GM18951 (cell line): ENCODE data around the gene SETD2.
"Not testable (repeated sequence)": the region's sequence is repeated elsewhere in the genome, so short reads cannot be mapped to it uniquely, and the experiment has no call there.

Experiments used
- POLR2A ChIP-seq: IDR thresholded peaks from 4 replicates; pipeline ENCODE4 v1.6.1; 2011; ENCODE audit warnings: mild to moderate bottlenecking; ENCODE audit not compliant: insufficient read length, insufficient read depth; ENCODE audit errors: extremely low read depth
- in situ Hi-C: fragments of 300-500 bp; cut with MboI; formaldehyde crosslinking; loops from one replicate; pipeline ENCODE4 v1.12.0; 2022; ENCODE audit warnings: low sequenced_read_pairs, mixed read lengths, inconsistent platforms; ENCODE audit not compliant: unreplicated experiment

The SETD2 gene

DNA sequence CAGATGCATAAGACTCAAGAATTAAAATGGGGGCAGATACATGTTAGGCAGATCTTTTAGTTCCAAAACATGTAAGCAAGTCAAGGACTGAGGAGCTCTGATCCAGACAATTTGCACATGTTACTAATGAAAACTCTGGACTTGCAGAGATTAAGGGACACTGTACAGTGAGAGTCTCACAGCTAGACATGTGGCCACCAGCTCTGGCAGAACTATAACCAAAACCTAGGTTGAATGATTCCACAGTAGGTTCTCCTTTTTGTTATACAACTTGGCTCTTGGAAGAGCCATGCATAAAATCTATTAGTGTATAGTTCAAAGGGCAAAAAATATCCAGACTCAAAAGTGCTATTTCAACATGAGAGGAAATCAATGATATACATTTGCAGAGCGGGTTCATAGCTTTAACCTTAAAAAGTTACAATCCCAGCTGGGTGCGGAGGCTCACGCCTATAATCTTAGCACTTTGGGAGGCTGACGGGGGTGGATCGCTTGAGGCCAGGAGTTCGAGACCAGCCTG is 61.8 kb downstream of the SETD2 start:
- no peak for TF ChIP-seq POLR2A
- in situ Hi-C loops = no loop called here

DNA sequence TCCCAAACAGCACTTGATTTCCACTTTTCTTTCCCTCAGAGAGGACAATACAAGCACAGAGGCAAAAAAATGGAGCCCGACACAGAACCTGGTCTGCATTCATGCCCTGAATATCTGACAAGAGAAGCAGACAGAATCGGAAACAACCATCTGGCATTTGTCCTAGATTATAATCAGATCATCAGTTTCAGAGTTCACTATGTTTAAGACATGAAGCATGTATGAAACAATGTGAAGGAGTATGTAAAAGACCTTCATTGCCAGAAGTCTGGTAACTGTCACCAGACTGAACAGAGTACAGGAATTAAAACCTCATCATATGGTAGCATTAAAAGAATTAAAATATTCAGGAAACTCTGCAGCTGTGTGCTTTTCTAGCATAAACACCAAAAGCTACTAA is 65.0 kb downstream of the SETD2 start:
- no peak for TF ChIP-seq POLR2A
- in situ Hi-C loops = no loop called here

DNA sequence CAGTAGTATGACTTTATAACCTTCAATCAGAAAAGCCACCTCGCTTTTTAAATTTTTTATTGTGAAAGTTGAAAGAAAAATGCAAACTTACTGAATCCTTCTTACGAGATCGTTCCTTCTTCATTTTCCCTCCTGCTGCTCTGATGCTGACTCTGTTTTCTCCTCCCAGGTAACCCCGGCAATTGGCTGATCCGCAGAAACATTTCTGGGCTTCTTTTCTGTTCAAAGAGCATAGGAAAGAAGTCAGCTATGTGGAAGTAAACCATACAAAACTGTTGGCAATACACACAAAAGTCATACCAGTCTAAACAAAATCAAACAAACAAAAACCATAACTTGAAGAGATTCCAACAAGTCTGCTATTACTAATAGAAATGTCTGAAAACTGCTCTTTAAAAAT is 66.0 kb downstream of the SETD2 start:
- in situ Hi-C loops = no loop called here

DNA sequence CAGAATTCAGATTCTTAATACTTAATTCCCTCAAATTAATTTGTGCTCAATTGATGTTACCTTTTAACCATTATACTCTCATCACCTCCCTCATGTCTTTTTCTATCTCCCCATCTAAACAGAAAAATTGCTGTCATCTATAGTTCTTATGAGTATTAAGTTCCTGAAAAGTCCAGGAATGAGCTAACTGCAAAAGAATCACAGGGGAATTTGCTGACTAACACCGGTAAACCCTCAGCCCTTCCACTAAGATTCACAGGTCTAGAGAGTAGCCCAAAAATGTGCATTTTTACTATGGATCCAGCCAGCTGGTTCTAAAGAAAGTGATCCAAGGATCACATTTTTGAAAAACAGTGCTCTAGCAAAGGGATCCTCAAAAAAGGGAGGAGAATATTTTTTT is 67.0 kb downstream of the SETD2 start:
- no peak for TF ChIP-seq POLR2A
- in situ Hi-C loops = no loop called here

More for the DNA sequence above, 66.0 kb downstream of the SETD2 start:
- no peak for TF ChIP-seq POLR2A

DNA sequence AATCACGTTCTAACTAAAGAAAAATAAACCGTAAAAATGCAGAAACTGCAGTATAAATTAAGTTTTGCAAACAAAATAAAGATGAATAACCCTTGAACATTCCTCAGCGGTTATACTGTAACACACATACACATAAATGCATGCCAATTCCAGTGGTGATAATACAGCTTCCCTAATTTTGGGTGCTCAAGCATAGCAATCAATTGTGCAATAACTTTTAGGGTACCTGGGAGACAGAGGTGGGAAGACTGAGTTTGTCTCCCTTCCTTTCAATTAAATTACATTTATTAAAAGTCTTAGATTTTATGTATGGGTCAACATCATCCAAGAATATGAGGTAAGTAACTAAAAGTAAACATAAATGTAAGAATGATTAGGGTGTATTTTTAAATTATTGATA is 71.8 kb downstream of the SETD2 start:
- in situ Hi-C loops = no loop called here
- no peak for TF ChIP-seq POLR2A

DNA sequence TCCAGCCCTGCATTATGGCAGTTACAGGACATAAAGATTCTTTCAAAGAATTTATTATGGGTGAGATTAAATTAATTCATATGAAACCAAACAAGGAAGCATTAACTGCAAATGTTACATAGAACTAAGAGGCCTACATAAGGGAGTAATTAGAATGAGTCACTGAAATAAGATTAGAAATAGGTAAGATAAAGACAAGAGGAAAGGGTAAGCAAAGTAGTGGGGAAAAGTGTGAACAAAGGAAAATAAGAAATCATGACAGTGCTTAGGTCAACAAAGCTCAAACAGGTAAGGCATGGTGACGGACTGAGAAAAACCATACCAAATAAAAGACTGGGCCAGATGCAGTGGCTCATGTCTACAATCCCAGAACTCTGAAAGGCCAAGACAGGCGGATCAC is 74.3 kb downstream of the SETD2 start:
- in situ Hi-C loops = no loop called here
- no peak for TF ChIP-seq POLR2A

DNA sequence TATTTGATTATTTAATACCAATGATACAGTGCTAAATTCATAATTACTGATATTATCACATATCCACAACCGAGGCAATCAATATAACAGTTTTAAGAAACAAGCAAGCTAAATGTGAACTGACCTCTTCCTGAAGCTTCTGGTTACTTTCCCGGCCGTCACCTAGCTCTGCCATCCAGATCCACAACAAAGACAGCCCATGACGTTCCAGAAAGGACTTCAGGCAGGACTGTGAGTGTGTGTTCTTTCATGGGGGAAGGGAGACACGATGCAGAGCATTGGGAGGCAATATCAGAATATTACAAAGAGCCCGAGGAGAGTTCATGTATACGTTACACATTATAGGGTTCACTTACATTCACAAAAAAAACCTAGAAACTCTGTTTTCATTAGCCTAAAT is 77.8 kb downstream of the SETD2 start:
- in situ Hi-C loops = no loop called here

DNA sequence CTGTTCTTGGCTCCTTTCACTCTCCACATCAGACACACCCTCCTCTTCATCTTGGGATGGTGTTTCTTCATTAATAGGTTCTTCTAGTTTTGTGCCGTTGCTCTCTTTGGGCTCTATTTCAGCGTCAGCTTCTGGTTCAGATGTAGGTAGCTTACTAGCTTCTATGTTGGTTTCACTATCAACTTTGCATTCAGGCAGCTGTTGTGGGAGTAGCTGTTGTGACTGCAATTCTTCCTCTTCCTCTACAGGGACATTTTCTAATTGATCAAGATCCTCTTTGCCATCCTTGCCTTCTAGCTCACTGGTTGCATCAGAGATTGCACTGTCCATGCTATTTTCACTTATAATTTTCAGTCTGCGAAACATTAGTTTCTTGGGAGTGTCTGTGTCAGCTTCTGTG is 80.1 kb downstream of the SETD2 start:
- in situ Hi-C loops = no loop called here

More for the DNA sequence above, 77.8 kb downstream of the SETD2 start:
- no peak for TF ChIP-seq POLR2A

DNA sequence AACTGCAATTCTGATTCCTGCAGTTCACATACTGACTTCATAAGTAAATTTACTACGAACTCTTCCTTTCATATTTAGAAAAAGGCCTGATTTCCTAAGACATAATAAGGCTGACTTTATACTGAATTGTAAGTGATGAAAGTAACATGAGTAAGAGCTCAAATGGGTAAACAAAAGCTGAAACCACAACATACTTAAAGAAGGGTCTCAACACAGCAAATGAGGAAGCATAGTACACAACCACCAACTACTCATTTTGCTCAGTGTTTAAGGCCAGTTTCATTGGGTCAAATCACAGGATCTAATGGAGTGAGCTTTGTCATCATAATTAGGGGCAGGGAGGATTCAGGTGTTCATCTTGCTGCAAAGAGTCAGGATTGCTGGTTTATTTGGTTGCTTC is 81.4 kb downstream of the SETD2 start:
- no peak for TF ChIP-seq POLR2A
- in situ Hi-C loops = no loop called here

More for the DNA sequence above, 80.1 kb downstream of the SETD2 start:
- no peak for TF ChIP-seq POLR2A

DNA sequence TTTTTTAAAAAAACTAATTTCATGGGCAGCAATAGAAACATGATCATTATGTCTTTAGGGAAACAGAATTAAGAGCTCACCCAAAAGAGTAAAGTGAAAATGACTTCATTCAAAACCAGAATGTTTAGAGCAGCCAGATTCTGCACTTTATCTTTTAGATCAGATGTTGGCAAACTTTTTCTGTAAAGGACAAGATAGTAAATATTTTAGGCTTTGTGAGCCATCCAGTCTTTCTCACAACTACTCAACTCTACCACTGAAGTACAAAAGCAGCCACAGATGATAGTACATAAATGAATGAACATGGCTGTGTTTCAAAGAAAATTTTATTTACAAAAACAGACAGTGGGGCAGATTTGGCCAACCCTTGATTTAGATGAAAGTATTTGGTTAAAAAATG is 84.5 kb downstream of the SETD2 start:
- no peak for TF ChIP-seq POLR2A

DNA sequence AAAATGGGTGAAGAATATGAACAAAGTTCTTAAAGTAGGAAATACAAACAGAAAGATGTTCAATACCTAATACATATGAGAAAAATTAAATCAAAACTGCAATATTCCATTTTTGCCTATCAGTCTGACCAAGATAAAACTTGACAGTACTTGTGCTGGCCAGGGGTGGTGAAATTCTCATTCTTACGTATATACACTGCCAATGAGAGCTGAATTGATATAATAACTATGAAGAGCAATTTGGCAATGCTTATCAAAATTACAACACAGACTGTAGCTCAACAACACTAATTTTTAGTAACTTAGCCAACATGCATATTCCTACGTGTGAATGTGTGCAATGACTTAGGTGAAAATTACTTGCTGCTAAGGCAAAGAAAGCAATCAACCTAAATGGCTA is 90.2 kb downstream of the SETD2 start:
- no peak for TF ChIP-seq POLR2A
- in situ Hi-C loops = no loop called here

More for the DNA sequence above, 84.5 kb downstream of the SETD2 start:
- in situ Hi-C loops = no loop called here

DNA sequence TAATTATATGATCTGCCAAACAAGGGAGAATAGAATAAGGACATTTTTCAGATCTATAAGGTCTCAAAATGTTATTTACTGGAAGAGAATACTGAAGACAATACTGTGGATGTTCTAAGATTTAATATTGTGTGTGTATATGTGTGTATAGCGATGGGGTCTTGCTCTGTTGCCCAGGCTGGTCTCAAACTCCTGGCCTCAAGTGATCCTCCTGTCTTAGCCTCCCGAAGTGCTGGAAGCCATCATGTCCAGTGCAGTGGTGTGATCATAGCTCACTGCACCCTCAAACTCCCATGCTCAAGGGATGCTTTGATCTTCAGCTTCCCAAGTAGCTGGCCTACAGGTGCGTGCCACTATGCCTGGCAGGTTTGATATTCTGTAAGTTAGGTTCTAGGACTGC is 93.1 kb downstream of the SETD2 start:
- in situ Hi-C loops = no loop called here
- TF ChIP-seq POLR2A = no peak

DNA sequence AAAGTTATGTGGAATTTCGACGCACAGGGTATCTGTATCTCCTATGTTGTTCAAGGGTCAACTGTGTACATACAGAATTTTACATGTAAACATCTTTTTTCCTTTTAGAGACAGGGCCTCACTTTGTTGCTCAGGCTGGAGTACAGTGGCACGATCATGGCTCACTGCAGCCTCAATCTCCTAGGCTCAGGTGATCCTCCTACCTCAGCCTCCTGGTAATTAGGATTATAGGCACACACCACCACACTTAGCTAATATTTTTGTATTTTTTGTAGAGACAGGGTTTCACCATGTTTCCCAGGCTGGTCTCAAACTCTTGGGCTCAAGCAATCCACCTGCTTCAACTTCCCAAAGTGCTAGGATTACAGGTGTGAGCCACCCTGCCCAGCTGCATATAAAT is 97.7 kb downstream of the SETD2 start:
- in situ Hi-C loops = not testable (repeated sequence)

DNA sequence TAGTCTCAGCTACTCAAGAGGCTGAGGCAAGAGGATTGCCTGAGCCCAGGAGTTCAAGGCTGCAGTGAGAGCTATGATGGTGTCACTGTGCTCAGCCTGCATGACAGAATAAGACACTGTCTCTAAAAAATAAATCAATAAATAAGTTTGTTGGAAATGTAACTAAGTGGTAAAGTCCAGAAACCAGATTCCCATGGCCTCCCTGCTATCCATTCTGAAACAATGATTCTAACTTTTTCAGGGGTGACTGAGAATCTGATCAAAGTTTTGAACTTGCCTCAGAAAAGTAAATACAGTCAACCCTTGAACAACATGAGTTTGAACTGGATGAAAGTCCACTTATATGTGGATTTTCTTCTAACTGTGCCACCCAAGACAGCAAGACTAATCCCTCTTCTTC is 98.2 kb downstream of the SETD2 start:
- in situ Hi-C loops = no loop called here
- no peak for TF ChIP-seq POLR2A

DNA sequence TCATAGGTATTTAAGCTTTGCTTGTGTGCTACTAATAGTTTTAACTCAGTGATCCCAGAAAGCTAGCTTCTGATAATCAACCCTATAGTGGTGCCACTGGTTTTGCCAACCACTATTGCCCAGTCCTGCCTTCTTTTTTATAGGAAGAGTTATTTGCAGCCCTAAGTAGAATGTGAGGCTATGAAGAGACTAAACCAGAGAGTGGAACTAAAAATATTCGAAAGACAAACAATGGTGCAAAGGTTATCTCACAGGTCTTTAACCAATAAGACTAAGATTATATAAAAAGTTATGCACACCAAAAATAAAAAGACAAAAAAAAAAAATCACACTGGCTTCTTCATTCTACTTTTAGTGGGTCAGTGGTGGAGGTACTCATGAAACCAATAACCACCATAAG is 98.9 kb downstream of the SETD2 start:
- in situ Hi-C loops = no loop called here
- no peak for TF ChIP-seq POLR2A

DNA sequence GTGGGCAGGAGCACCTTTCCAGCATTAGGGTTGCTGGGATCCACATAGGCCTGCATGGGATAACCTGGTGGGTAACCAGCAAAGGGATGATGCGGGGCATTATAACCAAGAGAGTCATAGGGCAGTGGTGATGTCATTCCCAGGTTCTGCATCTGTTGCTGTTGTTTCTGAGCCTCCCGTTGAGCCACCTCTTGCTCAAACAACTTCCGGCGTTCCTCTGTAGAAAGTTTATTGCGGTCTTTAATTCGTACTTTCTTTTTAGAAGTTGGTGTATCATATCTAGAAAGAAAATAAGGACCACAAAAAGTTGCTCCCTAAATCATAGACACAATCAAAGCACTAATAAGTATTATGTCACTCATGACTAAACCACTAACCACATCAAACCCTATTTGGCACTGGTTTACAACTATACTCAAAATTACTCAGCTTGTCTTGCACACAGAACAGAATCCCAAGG is 106.7 kb downstream of the SETD2 start:
- no peak for TF ChIP-seq POLR2A
- in situ Hi-C loops = no loop called here

DNA sequence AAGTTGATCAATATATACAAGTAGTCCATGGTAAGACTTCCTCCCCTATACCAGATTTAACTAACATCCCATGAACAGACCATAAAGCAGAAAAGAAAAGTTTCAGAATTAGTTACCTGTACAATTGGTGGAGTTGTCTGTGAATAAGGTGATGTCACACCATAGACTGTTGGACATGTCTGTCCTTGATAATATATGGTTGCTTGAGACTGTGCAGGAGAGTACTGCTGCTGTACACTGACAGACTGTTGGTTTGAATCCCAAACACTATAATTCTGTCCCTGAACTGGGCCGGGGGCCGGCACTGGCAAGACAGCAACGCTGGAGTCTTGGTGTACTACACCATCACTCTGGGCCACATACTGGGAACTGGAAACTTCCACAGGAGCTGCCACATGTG is 107.2 kb downstream of the SETD2 start:
- no peak for TF ChIP-seq POLR2A
- in situ Hi-C loops = no loop called here
